HEK293 (cell line): ENCODE measurements around the gene PLEKHG1.

Experiments
- CTCF ChIP-seq: fragments of 450-650 bp; formaldehyde crosslinking; IDR thresholded peaks from 2 replicates; pipeline ENCODE4 v1.5.1; 2016; ENCODE audit warnings: missing biosample characterization, missing genetic modification characterization
- ELK4 ChIP-seq: IDR thresholded peaks from 2 replicates; pipeline ENCODE4 v1.6.1; 2011; ENCODE audit warnings: mild to moderate bottlenecking, low read depth, low read length, borderline replicate concordance

- TF ChIP-seq CTCF (tag by site-specific recombination) (no peak), ELK4 (no peak)
Observed at GRCh38 chr6:150616586-150616985, 16.9 kb downstream of the PLEKHG1 start.
